T-helper 2 cell treated with Interferon-gamma antibody and Interleukin-4, amounts not matched to agents 100 ng/mL and 5 ng/mL, for 36 hours (primary cell): ENCODE results near the gene DNAH11. TPM values are rescaled to one million over a fixed set of nuclear protein-coding genes. Genes with fewer than 3 reads are reported as not detected.
"Not testable (repeated sequence)": the region's sequence is repeated elsewhere in the genome, so short reads cannot be mapped to it uniquely, and the experiment has no call there.

Experiments used
- intact Hi-C: fragments of 100-400 bp; cut with micrococcal nuclease; formaldehyde crosslinking; loops from one replicate; pipeline ENCODE4 v1.15.1; 2023
- total RNA-seq: library from RNA; stranded (reverse); gene quantifications from 2 replicates; pipeline ENCODE4 v1.2.3, GENCODE V29; 2022

The DNAH11 gene
- total RNA-seq, result 1.2 and 1.9 TPM in 2 replicates

- intact Hi-C loops, result loop anchor here (5.0 kb wide), 1 partner anchor 459 kb away; no protein-coding TSS in a partner anchor
Observed at GRCh38 chr7:21542891-21543527, at the start of gene DNAH11. DNAH11 (plus strand) TSS chr7:21543039; CDS start chr7:21543246, 207 bp downstream.

- intact Hi-C loops, result no loop called here
Observed at GRCh38 chr7:21495731-21496130, 47.1 kb upstream of the DNAH11 start.

GRCh38 chr7:21497072-21497471 is 45.8 kb upstream of the DNAH11 start:
- intact Hi-C loops, result no loop called here

- intact Hi-C loops, result loop anchor here (10.0 kb wide), 1 partner anchor 65 kb away; no protein-coding TSS in a partner anchor
Observed at GRCh38 chr7:21500117-21500832, 42.6 kb upstream of the DNAH11 start.

- intact Hi-C loops, result loop anchor here (10.0 kb wide), 1 partner anchor 69 kb away; no protein-coding TSS in a partner anchor
Observed at GRCh38 chr7:21504021-21504420, 38.8 kb upstream of the DNAH11 start.

GRCh38 chr7:21507627-21508343 is 35.1 kb upstream of the DNAH11 start:
- intact Hi-C loops, result loop anchor here (1.0 to 10.0 kb wide), 2 partner anchors 73 to 251 kb away; no protein-coding TSS in a partner anchor

GRCh38 chr7:21508538-21508937 is 34.3 kb upstream of the DNAH11 start:
- intact Hi-C loops, result loop anchor here (10.0 kb wide), 1 partner anchor 74 kb away; no protein-coding TSS in a partner anchor

GRCh38 chr7:21514062-21514461 is 28.8 kb upstream of the DNAH11 start:
- intact Hi-C loops, result no loop called here

GRCh38 chr7:21524680-21525079 is 18.2 kb upstream of the DNAH11 start:
- intact Hi-C loops, result loop anchor here (5.0 kb wide), 1 partner anchor 92 kb away; no protein-coding TSS in a partner anchor

GRCh38 chr7:21526007-21526406 is 16.8 kb upstream of the DNAH11 start:
- intact Hi-C loops, result loop anchor here (1.0 to 5.0 kb wide), 2 partner anchors 94 to 270 kb away; no protein-coding TSS in a partner anchor

- intact Hi-C loops, result loop anchor here (1.0 to 5.0 kb wide), 2 partner anchors 94 to 270 kb away; no protein-coding TSS in a partner anchor
Observed at GRCh38 chr7:21526448-21526847, 16.4 kb upstream of the DNAH11 start.

GRCh38 chr7:21532485-21532884 is 10.4 kb upstream of the DNAH11 start:
- intact Hi-C loops, result not testable (repeated sequence)

GRCh38 chr7:21533646-21534045 is 9.2 kb upstream of the DNAH11 start:
- intact Hi-C loops, result not testable (repeated sequence)

- intact Hi-C loops, result not testable (repeated sequence)
Observed at GRCh38 chr7:21536445-21537118, 6.3 kb upstream of the DNAH11 start.

- intact Hi-C loops, result no loop called here
Observed at GRCh38 chr7:21538936-21539495, 3.8 kb upstream of the DNAH11 start.

- intact Hi-C loops, result loop anchor here (5.0 kb wide), 1 partner anchor 459 kb away; no protein-coding TSS in a partner anchor
Observed at GRCh38 chr7:21543528-21544302, 876 bp downstream of the DNAH11 start.

- intact Hi-C loops, result loop anchor here (5.0 kb wide), 1 partner anchor 458 kb away; no protein-coding TSS in a partner anchor
Observed at GRCh38 chr7:21544303-21544656, 1.4 kb downstream of the DNAH11 start.

- intact Hi-C loops, result loop anchor here (5.0 kb wide), 1 partner anchor 458 kb away; no protein-coding TSS in a partner anchor
Observed at GRCh38 chr7:21544715-21545114, 1.9 kb downstream of the DNAH11 start.

- intact Hi-C loops, result no loop called here
Observed at GRCh38 chr7:21547501-21547900, 4.7 kb downstream of the DNAH11 start.

GRCh38 chr7:21548491-21548890 is 5.7 kb downstream of the DNAH11 start:
- intact Hi-C loops, result no loop called here
